HFFc6 (cell line): ENCODE results near the gene GUCA1A. TPM values are rescaled to one million over a fixed set of nuclear protein-coding genes. Genes with fewer than 3 reads are reported as not detected.

Experiments
- DNase-seq: peaks from one replicate; pipeline ENCODE4 v3.0.0-alpha.2; 2018
- H3K27ac Mint-ChIP-seq: 2 replicates; pipeline ENCODE4 v1.8.0; 2020; ENCODE audit warnings: mild to moderate bottlenecking, mixed read lengths
- H3K27me3 Mint-ChIP-seq: 2 replicates; pipeline ENCODE4 v1.8.0; 2021; ENCODE audit warnings: mild to moderate bottlenecking, moderate library complexity, mixed read lengths; ENCODE audit not compliant: insufficient read depth
- H3K36me3 Mint-ChIP-seq: 2 replicates; pipeline ENCODE4 v1.8.0; 2021; ENCODE audit warnings: low read depth, mixed read lengths
- H3K4me1 Mint-ChIP-seq: 2 replicates; pipeline ENCODE4 v1.8.0; 2020; ENCODE audit warnings: low read depth, mixed read lengths
- H3K4me3 Mint-ChIP-seq: 2 replicates; pipeline ENCODE4 v1.8.0; 2020; ENCODE audit warnings: mild to moderate bottlenecking, moderate library complexity, mixed read lengths
- H3K9me3 Mint-ChIP-seq: 2 replicates; pipeline ENCODE4 v1.8.0; 2020; ENCODE audit warnings: mild to moderate bottlenecking, mixed read lengths
- total RNA-seq, 6 experiments: library from RNA; stranded (reverse); fragmentation: NEBNext Ultra II Directional; extraction: Animal tissue kit (Norgen Biotek cat#: 25700); gene quantifications; 2 replicates in 1 of 6; 3 replicates in 5 of 6; pipeline ENCODE4 v1.2.3, GENCODE V29; 2021
- TF ChIP-seq, protein P1 (sequence below): fragments of 200-600 bp; sonication (generic); IDR thresholded peaks from 2 replicates; pipeline ENCODE4 v1.5.0; 2021; ENCODE audit warnings: antibody characterized with exemption, mild to moderate bottlenecking

Gene GUCA1A
- total RNA-seq, 6 experiments from 2014 or later, result not detected

- DNase-seq, result no peak
- Mint-ChIP-seq H3K27me3 (peaks cover 1% of the 10 kb centered on the region), H3K9me3 (no peaks in the 10 kb centered on the region), H3K4me3 (peak overlapping the region; percentile 33), H3K36me3 (no peaks in the 10 kb centered on the region), H3K4me1 (peaks cover 32% of the 10 kb centered on the region), H3K27ac (no peak overlapping the region; the same call in 1 of the 2 replicates)
- TF ChIP-seq, protein P1, sequence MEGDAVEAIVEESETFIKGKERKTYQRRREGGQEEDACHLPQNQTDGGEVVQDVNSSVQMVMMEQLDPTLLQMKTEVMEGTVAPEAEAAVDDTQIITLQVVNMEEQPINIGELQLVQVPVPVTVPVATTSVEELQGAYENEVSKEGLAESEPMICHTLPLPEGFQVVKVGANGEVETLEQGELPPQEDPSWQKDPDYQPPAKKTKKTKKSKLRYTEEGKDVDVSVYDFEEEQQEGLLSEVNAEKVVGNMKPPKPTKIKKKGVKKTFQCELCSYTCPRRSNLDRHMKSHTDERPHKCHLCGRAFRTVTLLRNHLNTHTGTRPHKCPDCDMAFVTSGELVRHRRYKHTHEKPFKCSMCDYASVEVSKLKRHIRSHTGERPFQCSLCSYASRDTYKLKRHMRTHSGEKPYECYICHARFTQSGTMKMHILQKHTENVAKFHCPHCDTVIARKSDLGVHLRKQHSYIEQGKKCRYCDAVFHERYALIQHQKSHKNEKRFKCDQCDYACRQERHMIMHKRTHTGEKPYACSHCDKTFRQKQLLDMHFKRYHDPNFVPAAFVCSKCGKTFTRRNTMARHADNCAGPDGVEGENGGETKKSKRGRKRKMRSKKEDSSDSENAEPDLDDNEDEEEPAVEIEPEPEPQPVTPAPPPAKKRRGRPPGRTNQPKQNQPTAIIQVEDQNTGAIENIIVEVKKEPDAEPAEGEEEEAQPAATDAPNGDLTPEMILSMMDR, result no peak
Observed at GRCh38 chr6:42193491-42193894, 20.3 kb downstream of the GUCA1A start.

GRCh38 chr6:42194056-42194455, 20.9 kb downstream of the GUCA1A start:
- Mint-ChIP-seq H3K27me3 (peaks cover 1% of the 10 kb centered on the region), H3K36me3 (0 out of 2 replicates have a peak, but pooled peaks cover under 1% of the 10 kb centered on the region), H3K4me1 (peaks cover 33% of the 10 kb centered on the region), H3K9me3 (no peaks in the 10 kb centered on the region), H3K4me3 (no peak overlapping the region), H3K27ac (no peak overlapping the region)
- no peak for DNase-seq
- TF ChIP-seq, protein P1, result no peak

GRCh38 chr6:42195415-42195814, 22.3 kb downstream of the GUCA1A start:
- Mint-ChIP-seq H3K4me3 (no peak overlapping the region), H3K4me1 (peaks cover 45% of the 10 kb centered on the region), H3K27ac (no peak overlapping the region), H3K27me3 (peaks cover 1% of the 10 kb centered on the region), H3K36me3 (peaks cover 4% of the 10 kb centered on the region; the same call in 1 of the 2 replicates), H3K9me3 (no peaks in the 10 kb centered on the region)
- TF ChIP-seq, protein P1, result no peak
- DNase-seq, result no peak

- H3K4me1 Mint-ChIP-seq, result peaks cover 45% of the 10 kb centered on the region
- peaks cover 4% of the 10 kb centered on the region; the same call in 1 of the 2 replicates for H3K36me3 Mint-ChIP-seq
- H3K9me3 Mint-ChIP-seq, result no peaks in the 10 kb centered on the region
- peaks cover 3% of the 10 kb centered on the region for H3K27me3 Mint-ChIP-seq
- TF ChIP-seq, protein P1, result peak; percentile 43
- no peak overlapping the region for H3K4me3 Mint-ChIP-seq
- H3K27ac Mint-ChIP-seq, result no peak overlapping the region
- peak; percentile 72 for DNase-seq
Observed at GRCh38 chr6:42197555-42198362, 24.6 kb downstream of the GUCA1A start.

DNA sequence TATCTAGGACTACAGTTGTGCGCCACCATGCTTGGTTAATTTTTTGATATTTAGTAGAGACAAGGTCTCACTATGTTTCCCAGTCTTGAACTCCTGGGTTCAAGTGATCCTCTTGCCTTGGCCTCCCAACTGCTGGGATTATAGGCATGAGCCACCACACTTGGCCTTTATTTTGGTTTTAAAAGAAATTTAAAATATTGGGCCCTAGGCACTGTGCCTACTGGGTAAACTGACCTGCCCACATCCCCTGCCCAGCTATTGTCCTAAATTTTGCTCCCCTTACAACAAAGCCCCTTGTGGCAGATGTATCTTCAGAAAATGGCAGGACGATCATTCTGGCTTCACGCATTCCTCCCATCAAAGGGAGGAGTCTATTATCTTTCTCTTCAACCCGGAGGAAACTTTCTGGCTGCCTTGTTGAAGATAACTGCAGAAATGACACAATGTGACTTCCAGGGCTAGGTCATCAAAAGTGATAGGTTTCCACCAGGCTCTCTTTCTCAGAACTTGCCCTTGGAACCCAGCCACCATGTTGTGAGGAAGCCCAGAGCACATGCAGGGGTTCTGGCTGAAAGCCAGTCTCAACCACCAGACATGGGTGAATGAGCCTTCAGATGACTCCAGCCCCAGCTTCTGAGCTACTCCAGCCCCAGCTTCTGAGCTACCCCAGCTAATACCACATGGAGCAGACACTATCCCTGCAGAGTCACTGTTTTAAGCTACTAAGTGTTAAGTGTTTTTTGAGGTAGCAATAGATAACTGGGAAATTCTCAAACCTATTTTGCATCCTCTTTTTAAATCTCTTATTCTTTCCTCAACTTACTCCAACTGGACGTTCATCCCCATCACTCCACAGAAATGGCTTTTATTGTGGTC, 26.2 kb downstream of the GUCA1A start:
- peak; percentile 47 for DNase-seq
- Mint-ChIP-seq H3K36me3 (peaks cover 4% of the 10 kb centered on the region; the same call in 1 of the 2 replicates), H3K27ac (peak overlapping the region; percentile 86), H3K9me3 (no peaks in the 10 kb centered on the region), H3K4me1 (peaks cover 34% of the 10 kb centered on the region), H3K4me3 (peak overlapping the region; percentile 51), H3K27me3 (peaks cover 3% of the 10 kb centered on the region)
- TF ChIP-seq, protein P1, result no peak
